ENCODE data around the gene PPP3R1.

GRCh38 chr2:68248806-68249205, 3.5 kb downstream of the PPP3R1 start:
- no peak for TF ChIP-seq JUN (IDR thresholded peaks at IDR 0.05)
- TF ChIP-seq CTCF (IDR thresholded peaks at IDR 0.05): no peak
- no peak for TF ChIP-seq SMC3 (IDR thresholded peaks at IDR 0.05)
- no peak for TF ChIP-seq USF2 (IDR thresholded peaks at IDR 0.05)
- TF ChIP-seq POLR2A (IDR thresholded peaks at IDR 0.05; ENCODE audit: low read length): no peak
- no peak for TF ChIP-seq ESRRA (IDR thresholded peaks at IDR 0.05; ENCODE audit: borderline replicate concordance, low read length)
